ENCODE measurements around the gene CDH12.
"Not testable (repeated sequence)": the region's sequence is repeated elsewhere in the genome, so short reads cannot be mapped to it uniquely, and the experiment has no call there.

The CDH12 gene

DNA sequence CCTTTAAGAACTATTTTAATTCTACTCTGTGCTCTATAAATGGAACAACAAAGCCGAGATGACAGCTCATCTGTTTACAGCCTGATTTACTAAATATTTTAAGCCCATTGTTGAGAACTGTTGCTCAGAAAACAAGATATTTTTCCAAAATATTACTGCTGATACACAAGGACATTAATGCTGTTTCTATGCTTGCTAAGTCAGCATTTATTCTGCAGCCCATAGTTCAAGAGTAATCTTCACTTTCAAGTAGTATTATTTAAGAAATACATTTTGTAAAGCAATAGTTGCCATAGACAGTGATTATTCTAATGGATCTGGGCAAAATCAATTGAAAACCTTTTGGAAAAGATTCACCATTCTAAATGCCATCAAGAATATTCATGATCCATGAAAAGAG is 208.3 kb downstream of the CDH12 start:
- no peak for DNase-seq

DNA sequence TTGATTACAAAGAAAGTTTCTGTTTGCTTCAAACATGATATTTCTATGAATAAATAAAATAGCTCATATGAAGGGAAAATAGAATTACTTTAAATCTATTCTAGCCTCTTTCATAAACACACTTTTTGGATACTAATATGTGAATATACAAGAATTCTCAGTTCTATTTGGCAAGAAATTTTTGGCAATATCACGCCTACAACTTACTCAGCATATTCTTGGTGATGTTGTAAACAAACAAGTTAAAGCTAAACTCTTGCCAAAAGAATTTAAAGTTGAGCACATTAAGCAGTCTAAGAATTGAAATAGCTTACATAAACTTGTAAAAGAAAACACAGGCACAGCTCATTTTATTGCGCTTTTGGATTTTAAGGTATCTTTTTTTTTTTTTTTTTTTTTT is 209.8 kb downstream of the CDH12 start:
- DNase-seq, result no peak

DNA sequence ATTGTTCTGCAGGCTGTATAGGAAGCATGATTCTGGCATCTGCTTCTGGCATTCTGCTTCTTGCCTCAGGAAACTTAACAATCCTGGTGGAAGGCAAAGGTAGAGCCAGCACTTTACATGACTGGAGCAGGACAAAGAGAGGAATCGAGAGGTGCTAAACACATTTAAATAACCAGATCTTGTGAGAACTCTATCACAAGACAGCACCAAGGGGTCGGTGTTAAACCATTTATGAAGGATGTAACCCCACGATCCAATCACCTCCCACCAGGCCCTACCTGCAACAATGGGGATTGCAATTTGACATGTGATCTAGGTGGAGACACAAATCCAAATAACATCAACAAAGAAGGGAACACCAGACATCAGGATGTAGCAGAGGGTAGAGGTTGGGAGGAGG is 221.5 kb downstream of the CDH12 start:
- DNase-seq, result no peak

DNA sequence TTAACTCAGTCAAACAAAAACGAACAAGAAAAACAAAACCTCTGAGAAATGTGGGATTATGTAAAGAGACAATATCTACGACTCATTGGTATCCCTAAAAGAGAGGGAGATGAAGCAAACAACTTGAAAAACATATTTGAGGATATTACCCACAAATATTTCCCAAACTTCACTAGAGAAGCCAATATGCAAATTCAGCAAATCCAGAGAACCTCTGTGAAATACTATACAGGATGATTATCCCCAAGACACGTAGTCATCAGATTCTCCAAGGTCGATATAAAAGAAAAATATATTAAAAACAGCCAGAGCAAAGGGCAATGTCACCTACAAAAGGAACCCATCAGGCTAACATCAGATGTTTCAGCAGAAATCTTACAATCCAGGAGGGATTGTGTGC is 226.1 kb downstream of the CDH12 start:
- no peak for DNase-seq

DNA sequence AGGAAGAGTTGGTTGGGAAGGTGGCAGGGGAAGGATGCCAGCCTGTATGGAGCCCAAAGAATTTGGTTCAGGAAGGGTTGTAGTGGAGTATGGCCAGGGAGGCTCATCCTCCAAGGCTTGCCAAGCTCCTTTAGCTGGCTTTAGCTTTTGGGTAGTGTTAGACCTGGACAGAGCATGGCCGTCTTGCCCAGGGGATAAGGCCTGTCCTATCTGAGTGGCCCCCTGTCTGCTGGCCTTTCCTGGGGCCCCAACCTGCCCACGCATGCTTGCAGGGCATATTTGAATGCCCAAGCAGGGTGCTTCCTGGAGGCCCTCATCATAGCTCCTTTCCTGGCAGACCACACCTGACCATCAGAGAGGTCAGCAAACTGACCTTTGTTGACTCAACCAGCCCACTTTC is 227.7 kb downstream of the CDH12 start:
- no peak for DNase-seq

DNA sequence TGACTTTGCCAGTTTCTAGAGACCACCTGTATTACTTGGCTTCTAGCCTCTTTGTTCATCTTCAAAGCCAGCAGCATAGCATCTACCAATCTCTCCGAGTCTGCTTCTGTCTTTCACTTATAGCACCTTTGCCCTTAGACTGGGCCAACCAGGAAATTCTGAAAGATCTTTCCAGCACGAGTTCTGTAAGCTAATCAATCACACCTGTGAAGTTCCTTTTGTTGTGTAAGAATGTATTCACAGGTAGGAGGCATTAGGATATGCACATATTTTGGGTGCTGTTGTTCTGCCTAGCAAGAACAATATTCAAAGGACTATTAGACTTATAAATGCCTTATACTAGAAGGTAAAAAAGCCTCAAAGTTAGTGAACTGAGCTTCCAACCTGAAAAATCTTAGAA is 232.1 kb downstream of the CDH12 start:
- no peak for DNase-seq

DNA sequence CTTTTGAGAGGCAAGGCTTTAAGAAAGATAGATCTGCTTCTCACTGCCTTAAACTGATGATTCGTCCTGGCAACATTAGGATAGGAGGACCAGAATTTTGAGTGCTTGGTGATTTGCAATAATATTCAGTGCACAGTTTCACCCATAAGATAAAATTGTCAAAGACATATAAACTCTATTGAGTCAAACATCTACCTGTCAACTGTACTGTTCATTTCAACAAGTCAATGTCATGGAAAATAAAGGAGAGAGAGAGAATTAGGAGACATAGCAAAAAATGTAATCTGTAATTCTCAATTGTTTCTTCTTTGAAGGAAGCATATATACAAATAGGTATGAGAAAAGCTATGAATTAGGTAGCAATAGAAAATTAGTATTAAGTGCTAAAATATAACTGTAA is 237.2 kb downstream of the CDH12 start:
- no peak for DNase-seq

DNA sequence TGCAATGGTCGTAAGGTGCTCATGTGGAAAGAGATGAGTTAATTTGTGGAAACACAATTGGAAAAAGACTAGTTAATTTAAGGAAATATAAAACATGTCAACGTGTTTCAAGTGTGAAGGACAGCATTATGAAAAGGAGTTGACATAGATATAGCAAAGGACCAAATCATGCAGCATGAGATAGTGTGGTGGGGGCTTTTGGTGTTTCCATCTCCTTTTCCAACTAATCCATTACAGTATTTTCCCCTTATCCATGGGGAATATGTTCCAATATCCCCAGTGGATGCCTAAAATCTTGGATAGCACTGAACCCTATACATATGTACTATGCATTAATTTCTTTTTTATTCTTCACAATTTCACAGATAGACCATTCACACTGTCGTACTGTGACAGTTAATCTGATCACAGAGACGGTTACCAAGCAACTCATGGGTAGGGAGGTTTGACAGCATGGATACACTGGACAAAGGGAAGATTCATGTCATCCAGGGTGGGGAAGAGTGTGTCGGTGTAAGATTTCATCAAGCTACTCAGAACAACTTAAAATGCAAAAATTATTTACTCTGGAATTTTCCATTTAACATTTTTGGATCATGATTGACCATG is 238.6 kb downstream of the CDH12 start:
- DNase-seq, result no peak

DNA sequence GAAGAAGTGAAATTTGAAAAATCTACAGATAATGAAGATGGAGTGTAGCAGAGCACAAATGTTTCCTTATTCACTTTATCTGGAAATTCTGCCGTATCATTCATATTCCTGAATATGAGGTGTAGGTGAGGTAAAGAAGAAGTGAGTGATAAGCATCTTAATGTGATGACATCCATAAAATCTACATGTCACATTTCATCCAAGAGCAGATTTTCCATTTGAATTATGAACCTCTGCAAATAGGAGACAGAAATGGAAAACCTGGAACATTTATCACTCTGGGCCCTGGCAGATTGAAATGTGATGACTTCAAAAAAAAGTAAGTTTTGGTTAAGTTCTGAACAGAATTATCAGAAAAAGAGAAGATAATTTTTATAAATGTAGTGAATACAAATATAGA is 240.2 kb downstream of the CDH12 start:
- DNase-seq, result no peak

DNA sequence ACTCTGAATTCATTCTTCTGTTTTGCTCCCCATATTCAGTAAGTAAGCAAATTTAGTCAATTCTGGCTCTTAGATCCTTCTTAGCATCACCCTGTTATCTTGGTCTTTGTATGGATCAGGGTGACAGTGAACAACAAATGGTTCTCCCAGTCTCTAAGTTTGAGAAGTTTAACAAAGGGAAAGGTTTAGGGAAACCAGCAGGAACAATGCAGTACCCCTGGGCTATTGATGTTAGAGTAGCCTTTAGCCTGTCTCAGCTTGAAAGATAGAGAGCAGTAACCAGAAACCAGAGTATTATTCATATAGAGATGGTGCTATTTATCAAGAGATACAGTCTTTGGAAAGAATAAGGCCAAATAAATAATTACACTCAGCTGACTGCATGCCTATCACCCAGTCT is 241.8 kb downstream of the CDH12 start:
- DNase-seq, result no peak

DNA sequence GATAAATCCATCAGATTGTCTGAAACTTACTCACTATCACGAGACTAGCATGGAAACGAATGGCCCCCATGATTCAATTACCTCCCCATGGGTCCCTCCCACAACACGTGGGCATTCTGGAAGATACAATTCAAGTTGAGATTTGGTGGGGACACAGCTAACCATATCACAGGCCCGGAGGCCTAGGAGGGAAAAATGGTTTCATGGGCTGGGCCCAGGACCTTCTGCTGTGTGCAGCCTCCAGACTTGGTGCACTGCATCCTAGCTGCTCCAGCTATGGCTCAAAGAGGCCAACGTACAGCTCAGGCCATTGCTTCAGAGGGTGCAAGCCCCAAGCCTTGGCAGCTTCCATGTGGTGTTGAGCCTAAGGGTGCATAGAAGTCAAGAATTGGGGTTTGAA is 245.6 kb downstream of the CDH12 start:
- DNase-seq, result not testable (repeated sequence)

DNA sequence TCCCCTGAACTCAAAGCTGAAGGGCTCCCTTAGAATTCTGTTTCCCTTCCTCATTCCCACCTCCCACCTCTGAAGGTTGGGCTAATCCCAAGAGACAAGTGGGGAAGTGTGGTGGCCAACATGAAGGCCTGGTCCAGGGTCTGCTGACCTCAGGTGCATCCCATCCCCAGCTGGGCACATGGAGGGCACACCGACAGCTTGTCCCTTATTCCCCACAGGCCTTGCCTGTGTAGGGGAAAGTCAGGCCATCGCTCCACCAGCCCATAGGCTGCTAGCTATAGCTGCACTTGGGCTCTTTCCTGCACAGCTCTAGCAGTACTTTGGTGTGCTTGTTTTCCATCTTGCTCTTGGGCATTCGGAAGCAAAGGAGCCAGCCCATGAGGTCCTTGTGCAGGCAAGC is 247.7 kb downstream of the CDH12 start:
- DNase-seq, result no peak

DNA sequence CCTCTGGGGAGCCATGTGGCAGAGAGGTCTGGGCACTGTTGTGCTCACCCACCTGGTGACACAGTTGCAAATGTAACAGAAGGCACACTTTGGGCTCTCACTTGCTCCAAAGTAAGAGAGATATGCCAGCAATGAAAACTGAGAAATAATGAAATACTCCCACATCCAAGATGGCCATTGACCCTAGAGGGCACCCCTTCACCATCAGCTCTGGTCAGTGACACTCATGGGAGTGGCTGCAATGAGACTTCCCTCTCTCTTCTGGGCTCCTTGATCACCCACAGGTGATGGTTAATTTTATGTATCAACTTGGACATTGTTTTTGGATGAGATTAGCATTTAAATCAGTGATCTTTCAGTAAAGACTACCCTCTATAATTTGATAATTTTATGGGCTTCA is 248.4 kb downstream of the CDH12 start:
- no peak for DNase-seq

DNA sequence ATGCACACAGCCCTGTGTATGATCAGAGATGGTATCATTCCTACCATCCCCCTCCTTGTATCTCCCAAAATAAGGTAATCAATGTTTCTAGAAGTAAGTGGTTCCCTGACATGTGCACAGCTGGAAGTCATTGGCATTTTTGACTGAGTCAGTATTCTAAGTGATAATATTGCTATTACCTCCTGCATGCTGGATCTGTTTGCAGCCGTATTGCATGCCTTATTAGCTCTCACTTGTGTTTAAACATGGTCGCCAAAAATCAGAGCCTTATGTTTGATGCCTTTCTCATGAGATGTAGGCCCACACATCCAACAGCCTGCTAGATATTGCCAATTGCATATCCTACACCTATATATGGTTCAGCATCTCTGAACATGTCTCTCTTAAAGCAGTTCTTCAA is 254.3 kb downstream of the CDH12 start:
- DNase-seq, result no peak

DNA sequence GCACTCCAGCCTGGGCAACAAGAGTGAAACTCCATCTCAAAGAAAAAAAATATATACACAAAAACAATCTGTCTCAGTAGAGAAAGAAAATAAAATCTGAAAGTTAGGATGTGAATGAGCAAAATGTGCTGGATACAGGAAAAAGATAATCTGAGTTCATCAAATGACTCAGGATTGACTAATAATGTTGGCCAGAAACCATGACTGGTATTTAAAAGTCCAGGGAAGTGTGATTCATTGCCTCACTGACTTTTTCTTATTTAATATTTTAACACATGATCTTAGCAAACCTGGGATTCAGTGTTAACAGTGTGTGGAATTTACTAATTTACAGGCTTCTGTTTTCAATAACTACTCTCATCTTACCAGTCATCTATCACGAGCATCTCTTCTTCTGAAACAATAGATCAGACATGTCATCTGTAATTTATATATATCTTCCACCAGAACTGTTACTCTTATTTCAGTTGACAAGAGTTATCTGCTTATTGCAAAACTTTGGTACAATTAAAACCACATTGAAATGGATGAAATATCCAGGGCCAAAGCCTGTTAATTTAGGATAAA is 256.7 kb downstream of the CDH12 start:
- no peak for DNase-seq

DNA sequence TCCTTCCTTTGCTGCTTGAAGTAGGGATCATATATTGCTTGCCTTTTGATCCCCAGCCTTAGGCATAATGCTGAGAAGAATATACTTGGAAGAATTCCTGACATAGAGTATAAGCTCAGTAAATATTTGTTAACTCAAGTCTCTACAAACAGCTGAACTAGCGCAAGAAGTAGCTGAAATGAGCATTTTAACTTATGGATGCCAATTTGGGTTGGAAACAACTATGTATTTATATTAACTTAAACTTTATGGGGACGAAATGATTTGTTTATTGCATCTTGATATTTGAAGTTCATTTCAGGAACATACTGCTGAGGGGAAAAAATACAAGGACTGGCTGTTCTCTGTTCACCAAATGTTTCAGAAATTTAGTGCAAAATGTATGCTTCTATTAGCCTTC is 258.7 kb downstream of the CDH12 start:
- no peak for DNase-seq

DNA sequence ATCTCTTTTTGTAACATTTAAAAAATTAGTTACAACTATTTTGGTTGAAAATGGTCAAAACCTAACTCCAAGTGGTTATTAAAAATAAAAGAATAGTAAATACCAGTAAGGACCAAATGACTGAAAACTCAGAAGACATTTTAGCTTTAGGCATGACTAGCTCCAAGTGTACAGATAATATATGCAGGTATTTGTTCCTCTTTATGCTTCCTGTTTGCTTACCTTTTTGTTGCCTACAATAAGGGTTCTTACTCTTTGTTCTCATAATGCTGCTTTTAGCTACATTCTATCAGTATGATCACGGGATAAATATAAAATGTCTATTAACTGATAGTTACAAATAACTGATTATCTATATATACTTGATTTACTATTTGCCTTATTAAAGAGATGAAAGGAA is 259.6 kb downstream of the CDH12 start:
- no peak for DNase-seq

DNA sequence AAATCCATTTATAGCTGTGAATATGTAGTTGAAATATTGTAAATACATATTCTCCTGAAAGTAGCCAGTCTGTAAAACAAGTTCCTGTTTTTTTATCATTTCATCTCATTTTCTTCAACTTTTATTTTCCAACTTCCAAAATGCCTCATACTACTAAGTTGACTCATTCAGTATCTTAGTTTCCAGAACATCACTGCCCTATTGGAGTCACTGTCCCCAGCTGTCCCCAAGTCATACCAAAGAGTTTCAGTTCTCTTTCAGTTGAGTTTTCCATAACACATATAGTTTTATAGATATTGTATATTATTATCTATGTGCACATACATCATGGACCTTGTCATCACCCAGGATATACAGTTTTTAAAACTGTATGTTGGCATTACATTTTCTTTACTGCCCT is 261.7 kb downstream of the CDH12 start:
- DNase-seq, result no peak

DNA sequence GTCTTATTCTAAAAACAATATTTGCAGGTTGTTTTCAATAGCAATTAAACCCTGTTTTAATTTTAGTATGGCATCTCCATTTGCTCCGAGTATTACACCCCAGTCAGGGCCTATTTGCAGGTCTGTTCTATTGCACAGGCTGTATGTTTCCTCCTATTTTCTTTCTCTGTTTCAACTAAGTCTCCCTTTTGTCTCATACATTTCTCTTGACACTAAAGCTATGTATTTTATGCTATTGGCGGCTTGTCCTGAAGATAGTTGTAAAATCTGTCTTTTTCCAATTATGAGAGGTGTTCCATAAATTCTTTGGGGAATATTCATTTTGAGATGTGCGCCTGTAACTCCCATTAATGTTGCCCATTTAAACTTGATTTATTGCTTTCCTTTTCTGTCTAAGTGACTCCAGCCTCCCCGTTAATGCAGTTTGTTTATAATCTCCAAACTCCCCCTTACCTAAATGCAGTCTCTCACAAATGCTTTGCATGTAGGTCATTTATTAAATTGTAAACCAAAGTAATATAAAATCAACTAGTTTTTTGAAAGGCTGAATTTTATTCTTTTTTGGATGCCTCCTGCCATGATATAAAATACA is 262.4 kb downstream of the CDH12 start:
- DNase-seq, result no peak

DNA sequence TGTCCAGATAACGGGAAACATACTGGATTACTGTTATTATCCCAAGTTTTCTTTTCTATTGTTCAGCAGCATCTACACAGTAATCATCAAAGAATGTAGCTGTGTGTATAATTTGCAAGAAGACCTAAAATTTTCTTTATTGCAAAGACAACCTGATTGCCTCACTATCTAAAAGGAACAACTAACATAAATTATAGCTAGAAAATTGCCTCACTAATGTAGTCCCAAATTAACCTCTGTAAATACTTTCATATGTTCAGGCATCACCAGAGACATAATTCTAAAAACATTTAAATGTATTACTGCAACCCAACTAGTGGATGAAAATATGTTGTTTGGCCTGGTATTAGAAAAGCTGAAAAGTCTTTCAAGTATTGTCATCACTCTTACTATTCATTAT is 275.4 kb downstream of the CDH12 start:
- DNase-seq, result no peak

DNA sequence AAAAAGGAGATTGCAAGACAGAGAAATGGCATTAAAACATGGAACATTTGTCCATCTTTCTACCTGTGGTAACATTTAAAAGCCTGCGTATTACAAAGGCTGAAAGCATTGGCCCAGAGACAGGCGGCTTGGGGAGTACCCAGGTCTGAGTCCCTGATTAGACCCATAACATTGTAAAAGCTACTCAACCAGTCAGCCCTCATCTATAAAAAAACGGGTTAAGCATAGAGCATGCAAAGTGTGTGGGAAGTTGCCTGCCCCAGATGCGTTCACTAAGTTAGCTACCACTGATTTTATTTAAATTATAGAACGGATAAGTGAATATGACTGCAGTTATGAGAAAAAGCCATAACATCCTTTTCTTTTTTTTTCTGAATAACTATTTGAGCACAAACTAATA is 276.1 kb downstream of the CDH12 start:
- DNase-seq, result no peak

DNA sequence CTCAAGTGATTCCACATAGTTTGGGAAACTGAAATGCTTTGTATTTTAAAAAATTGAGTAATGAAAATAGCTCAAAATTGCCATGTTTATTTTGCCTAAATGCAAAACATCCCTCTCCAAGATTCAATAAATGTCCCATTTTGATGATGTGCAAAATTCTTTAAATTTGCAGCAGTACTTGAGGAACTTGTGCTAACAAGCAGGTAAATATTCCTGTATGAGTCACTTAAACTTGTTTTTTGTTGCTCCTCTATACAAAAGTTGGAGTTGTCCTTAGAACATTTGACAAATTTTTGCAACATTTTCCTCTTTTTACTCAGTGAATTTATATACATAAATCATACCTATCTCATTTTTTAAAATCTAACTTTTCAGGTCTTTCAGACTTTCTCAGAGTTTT is 280.2 kb downstream of the CDH12 start:
- DNase-seq, result no peak

DNA sequence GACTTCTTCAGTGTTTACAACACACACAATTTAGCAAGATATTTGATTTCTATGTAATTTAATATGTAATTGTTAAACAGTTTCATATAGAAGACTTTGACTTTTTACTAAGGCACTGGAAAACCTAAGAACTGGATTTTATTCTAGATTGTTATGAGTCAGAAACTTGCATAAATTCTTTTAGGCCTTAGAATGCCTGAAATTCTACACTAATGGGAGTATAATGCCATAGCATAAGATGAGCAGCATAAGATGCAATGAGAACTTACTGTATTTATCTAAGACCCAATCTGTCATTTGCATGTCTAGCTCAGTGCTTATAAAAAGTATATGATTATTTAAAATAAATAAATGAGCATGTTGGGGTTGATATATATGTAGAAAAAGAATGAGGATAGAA is 285.2 kb downstream of the CDH12 start:
- DNase-seq, result no peak

DNA sequence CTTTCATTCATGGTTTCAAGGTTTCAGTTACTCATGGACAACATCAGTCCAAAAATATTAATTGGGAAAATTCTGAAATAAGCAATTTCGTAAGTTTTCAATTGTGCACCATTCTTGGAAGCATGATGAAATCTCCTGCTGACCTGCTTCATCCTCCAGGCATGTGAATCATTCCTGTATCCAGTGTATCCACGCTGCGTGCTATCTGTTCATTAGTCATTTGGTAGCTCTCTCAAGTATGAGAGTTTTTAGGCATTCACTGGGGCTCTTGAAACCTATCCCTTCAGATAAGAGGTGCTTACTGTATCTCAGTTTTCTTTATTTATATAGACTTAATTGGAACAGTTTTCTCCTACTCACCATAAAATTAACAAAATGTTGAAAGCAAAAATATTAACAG is 293.0 kb downstream of the CDH12 start:
- DNase-seq, result no peak

DNA sequence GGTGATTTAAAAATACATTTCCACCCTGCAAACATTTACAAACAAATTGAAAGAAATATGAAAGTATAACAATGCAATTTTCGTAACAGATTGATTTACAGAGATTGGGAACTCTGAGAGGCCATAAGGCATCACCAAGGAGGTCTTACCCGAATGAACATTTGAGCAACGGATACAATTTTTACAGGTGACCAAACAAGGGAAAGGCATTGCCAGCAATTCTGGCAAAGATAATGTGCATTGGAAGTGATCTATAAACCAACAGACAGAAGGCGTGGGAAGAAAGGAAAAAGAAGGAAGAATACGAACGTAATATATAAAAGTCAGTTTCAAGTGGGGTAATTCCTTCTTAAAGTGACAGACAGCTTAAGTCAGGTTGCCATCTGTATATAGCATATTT is 295.9 kb downstream of the CDH12 start:
- no peak for DNase-seq
